GM12878 (cell line): Measurements from ENCODE around the gene POMP. TPM values are rescaled to one million over a fixed set of nuclear protein-coding genes. Genes with fewer than 3 reads are reported as not detected.
A peak's percentile ranks its signal among the peaks of the same experiment; 100 is the strongest.

ENCODE experiments used
- ASH2L ChIP-seq: fragments of 300-600, 200-600 bp; sonication (generic); IDR thresholded peaks from 2 replicates; pipeline ENCODE4 v1.6.1; 2017; ENCODE audit warnings: low read depth, mild to moderate bottlenecking, borderline replicate concordance
- BACH1 ChIP-seq: fragments of 450-650 bp; IDR thresholded peaks from 2 replicates; pipeline ENCODE4 v1.6.1; 2017; ENCODE audit warnings: mild to moderate bottlenecking, borderline replicate concordance
- CBX5 ChIP-seq: sonication (generic); IDR thresholded peaks from 2 replicates; pipeline ENCODE4 v1.6.1; 2016; ENCODE audit warnings: low read depth, moderate library complexity, mild to moderate bottlenecking, inconsistent platforms
- CHD2 ChIP-seq: IDR thresholded peaks from 2 replicates; pipeline ENCODE4 v1.6.1; 2011; ENCODE audit warnings: low read depth, low read length, improper control_type of control experiment, borderline replicate concordance
- GABPA ChIP-seq: IDR thresholded peaks from 2 replicates; pipeline ENCODE4 v1.6.1; 2014; ENCODE audit warnings: antibody characterized with exemption, low read depth, mild to moderate bottlenecking, inconsistent platforms
- HDAC6 ChIP-seq: fragments of 200-600 bp; sonication (generic); IDR thresholded peaks from one replicate; pipeline ENCODE4 v1.8.0; 2017; ENCODE audit warnings: antibody characterized with exemption; ENCODE audit not compliant: unreplicated experiment
- IKZF2 ChIP-seq, 2 experiments: fragments of 450-650 bp; IDR thresholded peaks; 2 replicates each; pipeline ENCODE4 v1.6.1; 2017; ENCODE audit warnings: mild to moderate bottlenecking in 2 of 2, moderate library complexity in 2 of 2
- IRF4 ChIP-seq: IDR thresholded peaks from 2 replicates; pipeline ENCODE4 v1.6.1; 2011; ENCODE audit warnings: low read depth, low read length
- JUNB ChIP-seq: IDR thresholded peaks from 2 replicates; pipeline ENCODE4 v1.6.1; 2016; ENCODE audit warnings: antibody characterized with exemption, mild to moderate bottlenecking
- NFYA ChIP-seq: IDR thresholded peaks from 2 replicates; pipeline ENCODE4 v1.6.1; 2011; ENCODE audit warnings: low read depth, mild to moderate bottlenecking, low read length, improper control_type of control experiment, borderline replicate concordance
- RBBP5 ChIP-seq: fragments of 200-600 bp; sonication (generic); conservative IDR thresholded peaks from 2 replicates; pipeline ENCODE4 v1.6.1; 2016
- SMAD1 ChIP-seq: fragments of 450-650 bp; IDR thresholded peaks from 2 replicates; pipeline ENCODE4 v1.6.1; 2018; ENCODE audit warnings: mild to moderate bottlenecking, low read depth; ENCODE audit not compliant: partially characterized antibody
- SPI1 ChIP-seq: IDR thresholded peaks from 2 replicates; pipeline ENCODE4 v1.6.1; 2011; ENCODE audit warnings: low read depth, mild to moderate bottlenecking, low read length, moderate library complexity, borderline replicate concordance; ENCODE audit not compliant: insufficient read depth
- TCF12 ChIP-seq: IDR thresholded peaks from 2 replicates; pipeline ENCODE4 v1.6.1; 2011; ENCODE audit warnings: low read depth, mild to moderate bottlenecking, low read length
- polyA plus RNA-seq, 11 experiments: library from polyadenylated mRNA; depleted of rRNA in 4 of 11; unstranded in 6 of 11; stranded (reverse) in 5 of 11; fragments of >200 nt; fragmentation: Nextera tagmentation in 4 of 11; fragmentation: Illumina TruSeq in 1 of 11; extraction: Ambion mirVana in 4 of 11; extraction: Trizol in 1 of 11; gene quantifications; 1 replicate in 1 of 11; 2 replicates in 10 of 11; pipeline versions ENCODE4 v1.2.1 to v1.2.3, GENCODE V29; 2011 to 2016; ENCODE audit warnings: inconsistent platforms in 2 of 11, missing spikeins in 2 of 11, low read depth in 1 of 11
- total RNA-seq, 4 experiments: library from RNA; depleted of rRNA in 3 of 4; stranded (reverse); fragments of >200 nt in 3 of 4; fragmentation: Illumina TruSeq in 1 of 4; extraction: Trizol in 1 of 4; gene quantifications; 2 replicates each; pipeline versions ENCODE4 v1.2.1 to v1.2.3, GENCODE V29; 2013 to 2021
- TF ChIP-seq, protein P1 (sequence below): IDR thresholded peaks from 2 replicates; pipeline ENCODE4 v1.6.1; 2011; ENCODE audit warnings: low read depth, mild to moderate bottlenecking, low read length, moderate library complexity, borderline replicate concordance; ENCODE audit errors: extremely low read depth
- TF ChIP-seq, protein P2 (sequence below): IDR thresholded peaks from 2 replicates; pipeline ENCODE4 v1.6.1; 2011; ENCODE audit warnings: mild to moderate bottlenecking, low read depth, low read length, moderate library complexity; ENCODE audit not compliant: insufficient replicate concordance
- TF ChIP-seq, protein P3 (sequence below): fragments of 450-650 bp; IDR thresholded peaks from 2 replicates; pipeline ENCODE4 v1.6.1; 2016; ENCODE audit warnings: mild to moderate bottlenecking
- TF ChIP-seq, protein P4 (sequence below): fragments of 450-650 bp; IDR thresholded peaks from 2 replicates; pipeline ENCODE4 v1.6.1; 2017; ENCODE audit warnings: borderline replicate concordance
- TF ChIP-seq, protein P5 (sequence below): fragments of 450-650 bp; IDR thresholded peaks from 2 replicates; pipeline ENCODE4 v1.6.1; 2017; ENCODE audit warnings: antibody characterized with exemption, mild to moderate bottlenecking, moderate library complexity

Gene POMP
- total and polyA plus RNA-seq, 10 of the 15 experiments (the other 5 are each of a cell fraction or from before 2014, with no cell fraction given), result 90.4 to 668 (median 144) TPM

DNA sequence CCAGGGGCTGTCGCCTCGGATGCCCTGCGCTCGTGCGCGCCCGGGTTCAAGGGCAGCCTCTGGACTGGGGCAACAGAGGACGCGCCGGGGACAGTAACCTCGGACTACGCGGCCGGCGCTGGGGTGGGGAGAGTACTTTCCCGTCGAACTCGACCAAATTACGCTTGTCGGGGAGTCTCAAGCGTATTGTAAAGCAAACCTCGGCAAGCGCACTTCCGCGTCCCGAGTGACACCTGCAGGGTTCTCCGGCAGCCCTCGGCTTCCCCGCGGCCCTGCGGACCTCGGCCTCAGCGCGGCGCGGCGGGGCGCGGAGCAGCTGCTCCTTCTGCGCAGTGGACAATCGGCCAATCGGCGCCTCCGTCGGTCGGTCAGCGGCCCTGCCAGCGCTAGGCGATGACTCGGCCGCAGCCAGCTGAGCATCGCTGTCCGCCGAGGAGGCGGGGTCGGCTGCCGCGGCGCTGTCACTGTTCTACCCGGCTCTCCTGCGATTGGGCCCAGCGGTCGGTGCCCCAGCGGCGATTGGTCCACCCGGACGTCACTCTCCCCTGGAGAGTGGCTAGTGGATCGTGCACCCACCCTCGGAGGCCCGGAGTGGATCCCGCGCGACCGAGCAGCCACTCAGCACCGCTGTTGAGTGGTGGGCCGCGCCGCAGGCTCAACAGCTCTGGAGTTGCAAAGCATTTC is 59.8 kb downstream of the POMP start, which contains the start of gene SLC46A3 (continued):
- TF ChIP-seq, protein P1, sequence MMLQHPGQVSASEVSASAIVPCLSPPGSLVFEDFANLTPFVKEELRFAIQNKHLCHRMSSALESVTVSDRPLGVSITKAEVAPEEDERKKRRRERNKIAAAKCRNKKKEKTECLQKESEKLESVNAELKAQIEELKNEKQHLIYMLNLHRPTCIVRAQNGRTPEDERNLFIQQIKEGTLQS, result no peak
- TF ChIP-seq TCF12, result peak; percentile 74
- TF ChIP-seq, protein P2, sequence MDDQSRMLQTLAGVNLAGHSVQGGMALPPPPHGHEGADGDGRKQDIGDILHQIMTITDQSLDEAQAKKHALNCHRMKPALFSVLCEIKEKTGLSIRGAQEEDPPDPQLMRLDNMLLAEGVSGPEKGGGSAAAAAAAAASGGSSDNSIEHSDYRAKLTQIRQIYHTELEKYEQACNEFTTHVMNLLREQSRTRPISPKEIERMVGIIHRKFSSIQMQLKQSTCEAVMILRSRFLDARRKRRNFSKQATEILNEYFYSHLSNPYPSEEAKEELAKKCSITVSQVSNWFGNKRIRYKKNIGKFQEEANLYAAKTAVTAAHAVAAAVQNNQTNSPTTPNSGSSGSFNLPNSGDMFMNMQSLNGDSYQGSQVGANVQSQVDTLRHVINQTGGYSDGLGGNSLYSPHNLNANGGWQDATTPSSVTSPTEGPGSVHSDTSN, result peak; percentile 98
- no peak; the same call in 1 of the 2 replicates for TF ChIP-seq NFYA
- no peak for TF ChIP-seq JUNB
- no peak for TF ChIP-seq IKZF2 (IDR thresholded peaks at IDR 0.05)
- peak; percentile 46; the same call in 1 of the 2 replicates for TF ChIP-seq CBX5
- TF ChIP-seq SPI1, result peak; percentile 36; the same call in 1 of the 2 replicates
- TF ChIP-seq, protein P3, sequence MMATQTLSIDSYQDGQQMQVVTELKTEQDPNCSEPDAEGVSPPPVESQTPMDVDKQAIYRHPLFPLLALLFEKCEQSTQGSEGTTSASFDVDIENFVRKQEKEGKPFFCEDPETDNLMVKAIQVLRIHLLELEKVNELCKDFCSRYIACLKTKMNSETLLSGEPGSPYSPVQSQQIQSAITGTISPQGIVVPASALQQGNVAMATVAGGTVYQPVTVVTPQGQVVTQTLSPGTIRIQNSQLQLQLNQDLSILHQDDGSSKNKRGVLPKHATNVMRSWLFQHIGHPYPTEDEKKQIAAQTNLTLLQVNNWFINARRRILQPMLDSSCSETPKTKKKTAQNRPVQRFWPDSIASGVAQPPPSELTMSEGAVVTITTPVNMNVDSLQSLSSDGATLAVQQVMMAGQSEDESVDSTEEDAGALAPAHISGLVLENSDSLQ, result peak; percentile 99
- TF ChIP-seq HDAC6, result no peak
- TF ChIP-seq GABPA, result no peak
- TF ChIP-seq, protein P4, sequence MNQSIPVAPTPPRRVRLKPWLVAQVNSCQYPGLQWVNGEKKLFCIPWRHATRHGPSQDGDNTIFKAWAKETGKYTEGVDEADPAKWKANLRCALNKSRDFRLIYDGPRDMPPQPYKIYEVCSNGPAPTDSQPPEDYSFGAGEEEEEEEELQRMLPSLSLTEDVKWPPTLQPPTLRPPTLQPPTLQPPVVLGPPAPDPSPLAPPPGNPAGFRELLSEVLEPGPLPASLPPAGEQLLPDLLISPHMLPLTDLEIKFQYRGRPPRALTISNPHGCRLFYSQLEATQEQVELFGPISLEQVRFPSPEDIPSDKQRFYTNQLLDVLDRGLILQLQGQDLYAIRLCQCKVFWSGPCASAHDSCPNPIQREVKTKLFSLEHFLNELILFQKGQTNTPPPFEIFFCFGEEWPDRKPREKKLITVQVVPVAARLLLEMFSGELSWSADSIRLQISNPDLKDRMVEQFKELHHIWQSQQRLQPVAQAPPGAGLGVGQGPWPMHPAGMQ, result no peak
- peak; percentile 96 for TF ChIP-seq CHD2
- 0 out of 2 replicates have a peak, but pooled peaks have one; percentile 52 for TF ChIP-seq BACH1
- peak; percentile 38; the same call in 1 of the 2 replicates for TF ChIP-seq ASH2L
- TF ChIP-seq, protein P5, sequence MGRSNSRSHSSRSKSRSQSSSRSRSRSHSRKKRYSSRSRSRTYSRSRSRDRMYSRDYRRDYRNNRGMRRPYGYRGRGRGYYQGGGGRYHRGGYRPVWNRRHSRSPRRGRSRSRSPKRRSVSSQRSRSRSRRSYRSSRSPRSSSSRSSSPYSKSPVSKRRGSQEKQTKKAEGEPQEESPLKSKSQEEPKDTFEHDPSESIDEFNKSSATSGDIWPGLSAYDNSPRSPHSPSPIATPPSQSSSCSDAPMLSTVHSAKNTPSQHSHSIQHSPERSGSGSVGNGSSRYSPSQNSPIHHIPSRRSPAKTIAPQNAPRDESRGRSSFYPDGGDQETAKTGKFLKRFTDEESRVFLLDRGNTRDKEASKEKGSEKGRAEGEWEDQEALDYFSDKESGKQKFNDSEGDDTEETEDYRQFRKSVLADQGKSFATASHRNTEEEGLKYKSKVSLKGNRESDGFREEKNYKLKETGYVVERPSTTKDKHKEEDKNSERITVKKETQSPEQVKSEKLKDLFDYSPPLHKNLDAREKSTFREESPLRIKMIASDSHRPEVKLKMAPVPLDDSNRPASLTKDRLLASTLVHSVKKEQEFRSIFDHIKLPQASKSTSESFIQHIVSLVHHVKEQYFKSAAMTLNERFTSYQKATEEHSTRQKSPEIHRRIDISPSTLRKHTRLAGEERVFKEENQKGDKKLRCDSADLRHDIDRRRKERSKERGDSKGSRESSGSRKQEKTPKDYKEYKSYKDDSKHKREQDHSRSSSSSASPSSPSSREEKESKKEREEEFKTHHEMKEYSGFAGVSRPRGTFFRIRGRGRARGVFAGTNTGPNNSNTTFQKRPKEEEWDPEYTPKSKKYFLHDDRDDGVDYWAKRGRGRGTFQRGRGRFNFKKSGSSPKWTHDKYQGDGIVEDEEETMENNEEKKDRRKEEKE, result no peak
- TF ChIP-seq RBBP5, result no peak
- no peak for TF ChIP-seq IRF4
- no peak for TF ChIP-seq SMAD1
